OCI-LY7 (cell line): ENCODE results near the gene DNAH7. TPM values are rescaled to one million over a fixed set of nuclear protein-coding genes. Genes with fewer than 3 reads are reported as not detected.

Experiments used
- BruUV-seq: library from RNA; stranded (reverse); fragments of 400-500 nt; replicated peaks from 2 replicates; lab custom pipeline; 2021; lab: Mats Ljungman, UMichigan
- CTCF ChIA-PET: fragments of 300-600 bp; sonication (Branson Sonifier 250); formaldehyde crosslinking; loops from one replicate; lab custom pipeline; 2022; ENCODE audit warnings: antibody characterized with exemption; ENCODE audit not compliant: unreplicated experiment; lab: Charles Lee
- POLR2A ChIA-PET: fragments of 300-600 bp; sonication (Branson Sonifier 250); formaldehyde crosslinking; loops from one replicate; lab custom pipeline; 2022; ENCODE audit warnings: antibody characterized with exemption; lab: Charles Lee
- DNase-seq: peaks from one replicate; pipeline ENCODE4 v3.0.0-alpha.2; 2015; ENCODE audit warnings: low spot score
- H2AFZ ChIP-seq: fragments of 200-600 bp; sonication (generic), shearing (Covaris generic); 2 replicates; pipeline ENCODE4 v1.6.1; 2014; ENCODE audit warnings: mild to moderate bottlenecking, antibody characterized with exemption, low read length, moderate library complexity
- H3K27ac ChIP-seq: fragments of 200-600 bp; sonication (generic); 2 replicates; pipeline ENCODE4 v1.5.1; 2014; ENCODE audit warnings: mixed run types, low read depth, mild to moderate bottlenecking, moderate library complexity, low read length, inconsistent platforms; ENCODE audit not compliant: poor library complexity, severe bottlenecking
- H3K36me3 ChIP-seq: fragments of 200-600 bp; sonication (generic); 2 replicates; pipeline ENCODE4 v1.6.1; 2014; ENCODE audit warnings: mild to moderate bottlenecking, antibody characterized with exemption, low read length, moderate library complexity, mixed read lengths; ENCODE audit not compliant: insufficient read depth
- H3K4me1 ChIP-seq: fragments of 200-600 bp; sonication (generic); 2 replicates; pipeline ENCODE4 v1.5.1; 2014; ENCODE audit warnings: mild to moderate bottlenecking, low read length; ENCODE audit not compliant: insufficient read depth, poor library complexity, severe bottlenecking
- H3K4me2 ChIP-seq: fragments of 200-600 bp; sonication (generic); 2 replicates; pipeline ENCODE4 v1.6.1; 2014; ENCODE audit warnings: mild to moderate bottlenecking, low read length
- H3K4me3 ChIP-seq: fragments of 200-600 bp; sonication (generic); 2 replicates; pipeline ENCODE4 v1.5.1; 2014; ENCODE audit warnings: mild to moderate bottlenecking, low read depth, low read length; ENCODE audit not compliant: poor library complexity, severe bottlenecking
- H3K79me2 ChIP-seq: fragments of 200-600 bp; sonication (generic); 2 replicates; pipeline ENCODE4 v1.6.1; 2016; ENCODE audit warnings: low read depth, mild to moderate bottlenecking, low read length, moderate library complexity, mixed read lengths; ENCODE audit not compliant: insufficient read depth
- H3K9me2 ChIP-seq: fragments of 200-600 bp; sonication (generic); 2 replicates; pipeline ENCODE4 v1.6.1; 2016; ENCODE audit warnings: mild to moderate bottlenecking, low read length, mixed read lengths; ENCODE audit not compliant: insufficient read depth
- H3K9me3 ChIP-seq: fragments of 200-600 bp; sonication (generic); 2 replicates; pipeline ENCODE4 v1.6.1; 2014; ENCODE audit warnings: mild to moderate bottlenecking, mixed run types, low read length, mixed read lengths
- H4K20me1 ChIP-seq: fragments of 200-600 bp; sonication (generic); 2 replicates; pipeline ENCODE4 v1.6.1; 2014; ENCODE audit warnings: mild to moderate bottlenecking, antibody characterized with exemption, low read length, moderate library complexity, mixed read lengths; ENCODE audit not compliant: insufficient read depth
- CTCF ChIP-seq: fragments of 200-600 bp; sonication (generic); conservative IDR thresholded peaks from 2 replicates; pipeline ENCODE4 v1.5.1; 2014; ENCODE audit warnings: mild to moderate bottlenecking, antibody characterized with exemption, low read length, moderate library complexity, mixed read lengths
- EZH2phosphoT487 ChIP-seq: fragments of 200-600 bp; sonication (generic); IDR thresholded peaks from 2 replicates; pipeline ENCODE4 v1.6.1; 2018; ENCODE audit warnings: low read depth, borderline replicate concordance, mild to moderate bottlenecking, mixed run types, antibody characterized with exemption, low read length, moderate library complexity, mixed read lengths
- intact Hi-C: fragments of 100-400 bp; cut with micrococcal nuclease; formaldehyde crosslinking; loops from one replicate; pipeline ENCODE4 v1.10.0; 2022; ENCODE audit not compliant: unreplicated experiment
- total RNA-seq, 2 experiments: library from RNA; depleted of rRNA in 1 of 2; stranded (reverse); fragments of >200 nt in 1 of 2; shearing (Covaris generic) in 1 of 2; gene quantifications; 2 replicates each; pipeline ENCODE4 v1.2.3, GENCODE V29; 2014 to 2022

The DNAH7 gene
- total RNA-seq, 2 experiments from 2014 or later, result not detected

- Histone ChIP-seq H4K20me1 (no peaks in the 10 kb centered on the region), H3K27ac (no peak overlapping the region), H3K9me2 (no peaks in the 10 kb centered on the region), H3K36me3 (peaks cover 6% of the 10 kb centered on the region), H3K79me2 (no peaks in the 10 kb centered on the region), H3K4me3 (no peak overlapping the region), H3K9me3 (no peaks in the 10 kb centered on the region), H3K4me1 (no peaks in the 10 kb centered on the region), H2AFZ (no peak overlapping the region), H3K4me2 (no peak overlapping the region)
- CTCF ChIA-PET, result no interaction called here
- no peak for DNase-seq
- intact Hi-C loops, result no loop called here
- no TSS peak for BruUV-seq
- no peak for TF ChIP-seq EZH2phosphoT487
- TF ChIP-seq CTCF, result no peak
- POLR2A ChIA-PET, result interaction anchor here (0.5 to 0.8 kb wide), 2 partner anchors 20 to 739 kb away, joined by 3 to 4 read pairs; no protein-coding TSS in a partner anchor
These were observed 357.2 kb downstream of the DNAH7 start for GRCh38 chr2:195711478-195711877.

GRCh38 chr2:195709901-195710806 is 358.5 kb downstream of the DNAH7 start:
- Histone ChIP-seq H3K79me2 (no peaks in the 10 kb centered on the region), H3K4me3 (no peak overlapping the region), H3K9me2 (no peaks in the 10 kb centered on the region), H4K20me1 (no peaks in the 10 kb centered on the region), H2AFZ (no peak overlapping the region), H3K4me2 (no peak overlapping the region), H3K36me3 (peaks cover 3% of the 10 kb centered on the region), H3K4me1 (no peaks in the 10 kb centered on the region), H3K9me3 (no peaks in the 10 kb centered on the region), H3K27ac (no peak overlapping the region)
- no peak for DNase-seq
- BruUV-seq, result no TSS peak
- intact Hi-C loops, result no loop called here
- POLR2A ChIA-PET, result interaction anchor here (0.6 kb wide), 1 partner anchor 882 kb away, joined by 3 read pairs; no protein-coding TSS in a partner anchor
- CTCF ChIA-PET, result no interaction called here
- TF ChIP-seq EZH2phosphoT487 (no peak), CTCF (no peak)
